ENCODE results near the gene UROS. TPM values are rescaled to one million over a fixed set of nuclear protein-coding genes. Genes with fewer than 3 reads are reported as not detected.

Gene UROS
- total and polyA plus RNA-seq, 2 donors (not counting 3 experiments of a cell fraction or from before 2014, with no cell fraction given), result 38.4 to 42.0 TPM

- H3K27me3 ChIP-seq (ENCODE audit: control insufficient read depth in 2 of 2, insufficient read depth in 2 of 2, low read length in 2 of 2), result no peaks in the 10 kb centered on the region
- DNase-seq (ENCODE audit: low read depth, low spot score) (peak; percentile 24), FAIRE-seq (no peak)
- POLR2A ChIA-PET, result no interaction called here
- intact Hi-C loops (cut with micrococcal nuclease) (no loop called here), dilution Hi-C loops (cut with MboI; ENCODE audit: extremely low pct_ligation_motif_present, low sequenced_read_pairs) (no loop called here)
- TF ChIP-seq, protein P1, sequence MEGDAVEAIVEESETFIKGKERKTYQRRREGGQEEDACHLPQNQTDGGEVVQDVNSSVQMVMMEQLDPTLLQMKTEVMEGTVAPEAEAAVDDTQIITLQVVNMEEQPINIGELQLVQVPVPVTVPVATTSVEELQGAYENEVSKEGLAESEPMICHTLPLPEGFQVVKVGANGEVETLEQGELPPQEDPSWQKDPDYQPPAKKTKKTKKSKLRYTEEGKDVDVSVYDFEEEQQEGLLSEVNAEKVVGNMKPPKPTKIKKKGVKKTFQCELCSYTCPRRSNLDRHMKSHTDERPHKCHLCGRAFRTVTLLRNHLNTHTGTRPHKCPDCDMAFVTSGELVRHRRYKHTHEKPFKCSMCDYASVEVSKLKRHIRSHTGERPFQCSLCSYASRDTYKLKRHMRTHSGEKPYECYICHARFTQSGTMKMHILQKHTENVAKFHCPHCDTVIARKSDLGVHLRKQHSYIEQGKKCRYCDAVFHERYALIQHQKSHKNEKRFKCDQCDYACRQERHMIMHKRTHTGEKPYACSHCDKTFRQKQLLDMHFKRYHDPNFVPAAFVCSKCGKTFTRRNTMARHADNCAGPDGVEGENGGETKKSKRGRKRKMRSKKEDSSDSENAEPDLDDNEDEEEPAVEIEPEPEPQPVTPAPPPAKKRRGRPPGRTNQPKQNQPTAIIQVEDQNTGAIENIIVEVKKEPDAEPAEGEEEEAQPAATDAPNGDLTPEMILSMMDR (IDR thresholded peaks at IDR 0.05; ENCODE audit: extremely low read depth in 1 of 2, insufficient read depth in 1 of 2, low read depth in 1 of 2, low read length in 2 of 2), result no peak
- TF ChIP-seq POLR2A (IDR thresholded peaks at IDR 0.05; ENCODE audit: low read depth, low read length), result no peak
- no peaks in the 10 kb centered on the region for H4K20me1 ChIP-seq (replicated peaks; ENCODE audit: control insufficient read depth, extremely low read depth, insufficient read depth, low read length)
- peaks cover 13% of the 10 kb centered on the region for H3K4me1 ChIP-seq (ENCODE audit: control insufficient read depth, extremely low read depth, insufficient read depth, low read length)
- H2AFZ ChIP-seq (ENCODE audit: low read depth, low read length), result no peak overlapping the region
- no peak overlapping the region for H3K4me3 ChIP-seq (replicated peaks in 1 of 3; ENCODE audit: insufficient read depth in 1 of 3, low read depth in 1 of 3, low read length in 3 of 3)
- no peak overlapping the region for H3K9ac ChIP-seq (replicated peaks; ENCODE audit: extremely low read depth, insufficient read depth, low read length)
- no peaks in the 10 kb centered on the region for H3K9me1 ChIP-seq (replicated peaks; ENCODE audit: control insufficient read depth, extremely low read depth, insufficient read depth, low read length)
- H3K4me2 ChIP-seq (ENCODE audit: insufficient read depth, low read length), result no peak overlapping the region
- no peaks in the 10 kb centered on the region for H3K9me3 ChIP-seq (replicated peaks; ENCODE audit: control insufficient read depth, insufficient read depth, low read length)
- CTCF ChIA-PET, result no interaction called here
- H3K36me3 ChIP-seq (ENCODE audit: control insufficient read depth in 2 of 2, extremely low read depth in 1 of 2, insufficient read depth in 2 of 2, low read length in 2 of 2), result peaks cover 11 to 14% of the 10 kb centered on the region in 2 experiments
- no peak overlapping the region for H3K27ac ChIP-seq (ENCODE audit: insufficient read depth, low read depth, low read length)
- H3K79me2 ChIP-seq (ENCODE audit: control insufficient read depth, insufficient read depth, low read length), result no peaks in the 10 kb centered on the region
- BruUV-seq (replicated peaks), result no TSS peak
Observed at GRCh38 chr10:125756853-125757487, 66.1 kb downstream of the UROS start.

DNA sequence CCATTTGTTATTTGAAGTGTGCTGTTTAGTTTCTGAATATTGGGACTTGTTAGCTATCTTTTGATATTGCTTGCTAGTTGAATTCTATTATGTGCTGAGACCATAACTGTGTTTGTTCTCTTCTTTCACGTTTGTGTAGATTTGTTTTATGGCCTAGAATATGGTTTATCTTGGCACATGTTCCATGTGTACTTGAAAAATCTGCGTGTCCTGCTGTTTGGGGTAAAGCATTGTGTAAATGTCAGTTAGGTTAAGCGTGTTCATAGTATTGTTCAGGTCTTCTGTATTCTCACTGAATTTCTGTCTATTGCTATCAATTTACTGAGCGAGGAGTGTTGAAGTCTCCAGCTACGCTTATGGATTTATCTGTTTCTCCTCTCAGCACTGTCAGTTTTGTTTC, 66.9 kb downstream of the UROS start:
- Histone ChIP-seq H3K36me3 (ENCODE audit: control insufficient read depth in 2 of 2, extremely low read depth in 1 of 2, insufficient read depth in 2 of 2, low read length in 2 of 2) (peaks cover 11 to 15% of the 10 kb centered on the region in 2 experiments), H3K9ac (replicated peaks; ENCODE audit: extremely low read depth, insufficient read depth, low read length) (no peak overlapping the region), H3K27me3 (ENCODE audit: control insufficient read depth in 2 of 2, insufficient read depth in 2 of 2, low read length in 2 of 2) (no peaks in the 10 kb centered on the region), H4K20me1 (replicated peaks; ENCODE audit: control insufficient read depth, extremely low read depth, insufficient read depth, low read length) (no peaks in the 10 kb centered on the region), H3K27ac (ENCODE audit: insufficient read depth, low read depth, low read length) (no peak overlapping the region), H3K79me2 (ENCODE audit: control insufficient read depth, insufficient read depth, low read length) (no peaks in the 10 kb centered on the region), H3K4me1 (ENCODE audit: control insufficient read depth, extremely low read depth, insufficient read depth, low read length) (peaks cover 13% of the 10 kb centered on the region), H3K4me3 (replicated peaks in 1 of 3; ENCODE audit: insufficient read depth in 1 of 3, low read depth in 1 of 3, low read length in 3 of 3) (peak overlapping the region in 1 of 3 experiments; percentile 14), H2AFZ (ENCODE audit: low read depth, low read length) (no peak overlapping the region), H3K9me3 (replicated peaks; ENCODE audit: control insufficient read depth, insufficient read depth, low read length) (no peaks in the 10 kb centered on the region), H3K4me2 (ENCODE audit: insufficient read depth, low read length) (peak overlapping the region; percentile 50), H3K9me1 (replicated peaks; ENCODE audit: control insufficient read depth, extremely low read depth, insufficient read depth, low read length) (no peaks in the 10 kb centered on the region)
- dilution Hi-C loops (cut with MboI; ENCODE audit: extremely low pct_ligation_motif_present, low sequenced_read_pairs) (no loop called here), intact Hi-C loops (cut with micrococcal nuclease) (no loop called here)
- POLR2A ChIA-PET, result no interaction called here
- CTCF ChIA-PET, result interaction anchor here (1.4 kb wide), 1 partner anchor 22 kb away, joined by 3 read pairs; no protein-coding TSS in a partner anchor
- DNase-seq (ENCODE audit: low read depth, low spot score), result peak; percentile 76
- no peak for TF ChIP-seq POLR2AphosphoS5 (IDR thresholded peaks at IDR 0.05; ENCODE audit: insufficient read depth, low read depth, low read length)
- TF ChIP-seq POLR2A (IDR thresholded peaks at IDR 0.05; ENCODE audit: low read depth, low read length), result no peak
- no peak for TF ChIP-seq FOS (IDR thresholded peaks at IDR 0.05; ENCODE audit: borderline replicate concordance, insufficient read depth, low read length)
- TF ChIP-seq, protein P2, sequence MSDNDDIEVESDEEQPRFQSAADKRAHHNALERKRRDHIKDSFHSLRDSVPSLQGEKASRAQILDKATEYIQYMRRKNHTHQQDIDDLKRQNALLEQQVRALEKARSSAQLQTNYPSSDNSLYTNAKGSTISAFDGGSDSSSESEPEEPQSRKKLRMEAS (IDR thresholded peaks at IDR 0.05; ENCODE audit: insufficient read depth, insufficient read length), result no peak
- TF ChIP-seq JUN (IDR thresholded peaks at IDR 0.05; ENCODE audit: borderline replicate concordance, insufficient read depth, insufficient read length, low read depth), result no peak
- no peak for TF ChIP-seq MYC (IDR thresholded peaks at IDR 0.05; ENCODE audit: low read depth, low read length)
- TF ChIP-seq, protein P1 (IDR thresholded peaks at IDR 0.05; ENCODE audit: extremely low read depth in 1 of 2, insufficient read depth in 1 of 2, low read depth in 1 of 2, low read length in 2 of 2), result no peak
- TF ChIP-seq EZH2 (IDR thresholded peaks at IDR 0.05; ENCODE audit: borderline replicate concordance, low read depth, low read length, severe bottlenecking), result no peak
- BruUV-seq (replicated peaks), result no TSS peak
- no peak for FAIRE-seq

Measured in endothelial cell of umbilical vein (primary cell).